MG63 (cell line): ENCODE results near the gene MEGF10. TPM values are rescaled to one million over a fixed set of nuclear protein-coding genes. Genes with fewer than 3 reads are reported as not detected.
"Not testable (repeated sequence)": the region's sequence is repeated elsewhere in the genome, so short reads cannot be mapped to it uniquely, and the experiment has no call there.

Source experiments
- DNase-seq: peaks from one replicate; pipeline ENCODE4 v3.0.0-alpha.2; 2020
- H3K27me3 ChIP-seq: fragments of 250-450 bp; sonication (Bioruptor Pico); 2 replicates; pipeline ENCODE4 v1.5.1; 2020; ENCODE audit warnings: mild to moderate bottlenecking, moderate library complexity
- H3K36me3 ChIP-seq: fragments of 250-450 bp; sonication (Bioruptor Pico); 2 replicates; pipeline ENCODE4 v1.5.1; 2020; ENCODE audit warnings: mild to moderate bottlenecking, moderate library complexity
- H3K4me3 ChIP-seq: fragments of 250-450 bp; sonication (Bioruptor Pico); 2 replicates; pipeline ENCODE4 v1.5.1; 2020; ENCODE audit warnings: mild to moderate bottlenecking, moderate library complexity
- H3K9me3 ChIP-seq: fragments of 250-450 bp; sonication (Bioruptor Pico); 2 replicates; pipeline ENCODE4 v1.5.1; 2020; ENCODE audit warnings: mild to moderate bottlenecking, moderate library complexity
- total RNA-seq: library from RNA; depleted of rRNA; stranded (reverse); fragments of >200 nt; shearing (Covaris generic); gene quantifications from 2 replicates; pipeline ENCODE4 v1.2.3, GENCODE V29; 2014; ENCODE audit warnings: low replicate concordance

MEGF10 gene
- total RNA-seq, 1 experiment from 2014 or later: not detected

GRCh38 chr5:127313379-127313778, 22.8 kb downstream of the MEGF10 start:
- H3K4me3 ChIP-seq: no peak overlapping the region
- no peaks in the 10 kb centered on the region for H3K9me3 ChIP-seq
- H3K36me3 ChIP-seq: no peaks in the 10 kb centered on the region
- DNase-seq: no peak
- H3K27me3 ChIP-seq: peaks cover 32% of the 10 kb centered on the region

- H3K36me3 ChIP-seq: no peaks in the 10 kb centered on the region
- no peak overlapping the region for H3K4me3 ChIP-seq
- no peaks in the 10 kb centered on the region for H3K9me3 ChIP-seq
- H3K27me3 ChIP-seq: peaks cover 32% of the 10 kb centered on the region
- DNase-seq: peak; percentile 38
These were observed 23.4 kb downstream of the MEGF10 start for GRCh38 chr5:127313847-127314473.

- H3K27me3 ChIP-seq: peaks cover 27% of the 10 kb centered on the region
- H3K36me3 ChIP-seq: no peaks in the 10 kb centered on the region
- H3K4me3 ChIP-seq: no peak overlapping the region
- DNase-seq: no peak
- no peaks in the 10 kb centered on the region for H3K9me3 ChIP-seq
These were observed 25.4 kb downstream of the MEGF10 start for GRCh38 chr5:127316011-127316410.

- not testable (repeated sequence) for H3K36me3 ChIP-seq, DNase-seq, H3K9me3 ChIP-seq, H3K4me3 ChIP-seq
- H3K27me3 ChIP-seq: peaks cover 27% of the 10 kb centered on the region
These were observed 26.8 kb downstream of the MEGF10 start for GRCh38 chr5:127317385-127317784.

GRCh38 chr5:127320032-127320965, 29.7 kb downstream of the MEGF10 start:
- H3K4me3 ChIP-seq: no peak overlapping the region
- no peaks in the 10 kb centered on the region for H3K36me3 ChIP-seq
- H3K27me3 ChIP-seq: peaks cover 13% of the 10 kb centered on the region
- no peak for DNase-seq
- H3K9me3 ChIP-seq: no peaks in the 10 kb centered on the region

- Histone ChIP-seq H3K4me3 (no peak overlapping the region), H3K27me3 (peaks cover 10% of the 10 kb centered on the region), H3K36me3 (no peaks in the 10 kb centered on the region), H3K9me3 (no peaks in the 10 kb centered on the region)
- no peak for DNase-seq
These were observed 30.9 kb downstream of the MEGF10 start for GRCh38 chr5:127321465-127321864.

- Histone ChIP-seq H3K36me3 (no peaks in the 10 kb centered on the region), H3K27me3 (peaks cover 5% of the 10 kb centered on the region), H3K4me3 (no peak overlapping the region), H3K9me3 (no peaks in the 10 kb centered on the region)
- DNase-seq: no peak
These were observed 31.8 kb downstream of the MEGF10 start for GRCh38 chr5:127322403-127322802.

GRCh38 chr5:127324756-127325155, 34.2 kb downstream of the MEGF10 start:
- Histone ChIP-seq H3K36me3 (no peaks in the 10 kb centered on the region), H3K4me3 (no peak overlapping the region), H3K9me3 (no peaks in the 10 kb centered on the region), H3K27me3 (peaks cover 18% of the 10 kb centered on the region)
- DNase-seq: no peak

- DNase-seq: no peak
- Histone ChIP-seq H3K36me3 (no peaks in the 10 kb centered on the region), H3K27me3 (peaks cover 31% of the 10 kb centered on the region), H3K4me3 (no peak overlapping the region), H3K9me3 (no peaks in the 10 kb centered on the region)
These were observed 35.8 kb downstream of the MEGF10 start for GRCh38 chr5:127326431-127326830.

- no peak overlapping the region for H3K4me3 ChIP-seq
- peaks cover 33% of the 10 kb centered on the region for H3K27me3 ChIP-seq
- no peaks in the 10 kb centered on the region for H3K9me3 ChIP-seq
- no peaks in the 10 kb centered on the region for H3K36me3 ChIP-seq
- DNase-seq: no peak
These were observed 36.6 kb downstream of the MEGF10 start for GRCh38 chr5:127326976-127327755.

- Histone ChIP-seq H3K36me3 (no peaks in the 10 kb centered on the region), H3K27me3 (peaks cover 43% of the 10 kb centered on the region), H3K4me3 (no peak overlapping the region), H3K9me3 (no peaks in the 10 kb centered on the region)
- DNase-seq: peak; percentile 41
These were observed 39.5 kb downstream of the MEGF10 start for GRCh38 chr5:127330116-127330515.

GRCh38 chr5:127331890-127332649, 41.5 kb downstream of the MEGF10 start:
- Histone ChIP-seq H3K27me3 (peaks cover 44% of the 10 kb centered on the region), H3K36me3 (no peaks in the 10 kb centered on the region), H3K4me3 (no peak overlapping the region), H3K9me3 (no peaks in the 10 kb centered on the region)
- no peak for DNase-seq

GRCh38 chr5:127333483-127333882, 42.9 kb downstream of the MEGF10 start:
- Histone ChIP-seq H3K36me3 (no peaks in the 10 kb centered on the region), H3K27me3 (peaks cover 42% of the 10 kb centered on the region), H3K4me3 (no peak overlapping the region), H3K9me3 (no peaks in the 10 kb centered on the region)
- DNase-seq: no peak

- H3K4me3 ChIP-seq: no peak overlapping the region
- no peaks in the 10 kb centered on the region for H3K9me3 ChIP-seq
- H3K27me3 ChIP-seq: peaks cover 42% of the 10 kb centered on the region
- no peaks in the 10 kb centered on the region for H3K36me3 ChIP-seq
- no peak for DNase-seq
These were observed 44.8 kb downstream of the MEGF10 start for GRCh38 chr5:127335381-127335780.

GRCh38 chr5:127337876-127338275, 47.3 kb downstream of the MEGF10 start:
- no peaks in the 10 kb centered on the region for H3K9me3 ChIP-seq
- no peak for DNase-seq
- peaks cover 28% of the 10 kb centered on the region for H3K27me3 ChIP-seq
- H3K4me3 ChIP-seq: no peak overlapping the region
- H3K36me3 ChIP-seq: no peaks in the 10 kb centered on the region

GRCh38 chr5:127338501-127338900, 47.9 kb downstream of the MEGF10 start:
- H3K9me3 ChIP-seq: no peaks in the 10 kb centered on the region
- no peaks in the 10 kb centered on the region for H3K36me3 ChIP-seq
- peaks cover 27% of the 10 kb centered on the region for H3K27me3 ChIP-seq
- DNase-seq: no peak
- no peak overlapping the region for H3K4me3 ChIP-seq
